NCI-H510A (cell line): Measurements from ENCODE around the gene GRM4.
"Not testable (repeated sequence)": the region's sequence is repeated elsewhere in the genome, so short reads cannot be mapped to it uniquely, and the experiment has no call there.

Experiments used
- DNase-seq: peaks from one replicate; lab custom pipeline; 2025; lab: John Stamatoyannopoulos, UW

The GRM4 gene

DNA sequence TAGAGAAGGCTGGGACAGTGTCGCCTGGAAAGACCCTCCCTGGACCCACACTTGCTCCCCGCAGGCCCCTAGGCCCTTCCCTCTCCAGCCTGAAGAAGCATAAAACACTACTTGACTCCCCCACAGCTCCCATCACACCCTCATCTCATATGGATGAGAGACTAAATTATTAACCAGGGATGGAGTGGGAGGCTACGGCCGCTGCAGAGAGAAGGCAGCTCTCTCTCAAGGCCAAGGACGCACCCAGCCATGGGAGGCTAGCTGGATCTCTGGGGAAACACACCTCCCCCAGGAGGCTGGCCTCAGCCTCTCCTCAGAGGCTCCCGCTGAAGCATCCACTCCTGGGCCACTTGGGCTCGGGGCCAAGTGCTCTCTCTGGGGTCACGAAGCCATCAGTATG is 102.5 kb downstream of the GRM4 start:
- no peak for DNase-seq

GRCh38 chr6:34041998-34042397 is 103.9 kb downstream of the GRM4 start:
- DNase-seq, result not testable (repeated sequence)

GRCh38 chr6:34041385-34041784 is 104.5 kb downstream of the GRM4 start:
- DNase-seq, result no peak

DNA sequence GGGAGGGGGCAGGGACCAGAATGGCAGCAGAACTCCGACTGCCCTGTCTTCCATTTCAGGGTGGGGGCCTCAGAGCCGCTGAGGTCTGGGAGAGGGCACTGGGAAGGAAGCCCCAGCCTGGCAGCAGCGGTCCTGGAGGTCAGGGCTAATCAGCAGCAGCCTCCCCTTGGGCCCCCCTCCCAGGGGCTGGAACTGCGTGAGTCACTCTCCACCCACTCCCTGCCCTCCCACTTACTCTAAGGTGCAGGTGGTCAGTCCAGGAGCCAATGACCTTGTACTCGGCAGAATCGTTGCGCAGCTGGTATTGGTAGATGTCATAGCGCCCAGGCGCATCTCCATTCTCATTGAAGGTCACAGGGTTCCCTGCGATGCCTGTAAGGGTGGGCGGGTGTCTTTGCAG is 105.9 kb downstream of the GRM4 start:
- DNase-seq, result no peak

GRCh38 chr6:34037151-34037550 is 108.7 kb downstream of the GRM4 start:
- DNase-seq, result no peak

DNA sequence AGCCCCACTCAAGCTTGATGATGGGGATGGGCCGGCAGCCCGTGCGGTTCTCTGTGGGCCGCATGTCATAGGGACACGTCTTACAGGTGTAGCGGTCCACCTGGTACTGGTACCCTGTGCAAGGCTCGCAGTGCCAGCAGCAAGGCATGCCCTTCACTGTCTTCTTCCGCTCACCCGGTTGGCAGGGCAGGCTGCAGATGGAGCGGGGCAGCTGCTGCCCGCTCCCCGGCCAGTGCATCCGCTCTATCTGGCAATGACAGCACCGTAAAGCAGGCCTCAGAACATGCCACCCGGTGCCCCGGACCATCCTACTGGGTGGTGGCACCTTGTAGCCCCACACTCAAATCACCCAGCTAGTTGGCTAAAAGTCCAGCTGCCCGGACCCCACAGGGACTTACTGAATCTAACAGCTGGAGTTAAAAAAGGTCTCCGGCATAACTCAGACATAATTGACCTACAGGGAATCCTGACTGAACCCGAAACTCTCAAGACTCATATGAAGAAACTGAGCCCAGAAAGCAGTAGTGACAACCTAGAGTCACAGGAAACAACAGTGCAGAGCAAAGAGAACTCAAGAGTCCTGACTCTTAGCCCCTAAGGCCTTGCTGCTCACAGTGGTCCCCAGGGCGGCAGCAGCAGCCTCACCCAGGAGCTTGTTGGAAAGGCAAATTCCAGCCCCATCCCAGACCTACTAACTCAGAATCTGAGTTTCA is 109.4 kb downstream of the GRM4 start:
- no peak for DNase-seq

DNA sequence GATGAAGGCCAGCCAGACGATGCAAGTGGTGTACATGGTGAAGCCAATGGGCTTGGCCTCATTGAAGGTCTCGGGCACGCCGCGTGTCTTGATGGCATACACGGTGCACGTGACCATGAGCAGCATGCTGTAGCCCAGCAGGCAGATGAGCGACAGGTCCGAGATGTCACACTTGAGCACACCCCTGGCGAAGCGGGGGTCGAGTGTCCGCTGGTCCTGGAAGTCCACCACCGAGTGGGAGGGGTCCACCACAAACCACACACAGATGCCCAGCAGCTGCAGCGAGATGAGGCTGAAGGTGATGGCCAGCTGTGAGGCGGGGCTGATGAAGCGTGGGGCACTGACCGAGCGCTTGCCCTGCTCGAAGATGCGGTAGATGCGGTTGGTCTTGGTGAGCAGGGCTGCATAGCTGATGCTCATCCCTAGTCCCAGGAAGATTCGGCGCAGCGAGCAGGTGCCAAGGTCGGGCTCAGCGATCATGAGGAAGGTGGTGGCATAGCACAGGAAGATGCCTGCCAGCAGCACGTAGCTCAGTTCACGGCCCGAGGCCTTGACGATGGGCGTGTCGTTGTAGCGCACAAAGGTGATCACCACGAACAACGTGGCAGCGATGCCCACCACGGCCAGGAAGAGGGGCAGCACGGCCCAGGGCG is 110.1 kb downstream of the GRM4 start:
- no peak for DNase-seq

- DNase-seq, result no peak
Observed at GRCh38 chr6:34035161-34035560, 110.7 kb downstream of the GRM4 start.

- no peak for DNase-seq
Observed at GRCh38 chr6:34032856-34033255, 113.0 kb downstream of the GRM4 start.

DNA sequence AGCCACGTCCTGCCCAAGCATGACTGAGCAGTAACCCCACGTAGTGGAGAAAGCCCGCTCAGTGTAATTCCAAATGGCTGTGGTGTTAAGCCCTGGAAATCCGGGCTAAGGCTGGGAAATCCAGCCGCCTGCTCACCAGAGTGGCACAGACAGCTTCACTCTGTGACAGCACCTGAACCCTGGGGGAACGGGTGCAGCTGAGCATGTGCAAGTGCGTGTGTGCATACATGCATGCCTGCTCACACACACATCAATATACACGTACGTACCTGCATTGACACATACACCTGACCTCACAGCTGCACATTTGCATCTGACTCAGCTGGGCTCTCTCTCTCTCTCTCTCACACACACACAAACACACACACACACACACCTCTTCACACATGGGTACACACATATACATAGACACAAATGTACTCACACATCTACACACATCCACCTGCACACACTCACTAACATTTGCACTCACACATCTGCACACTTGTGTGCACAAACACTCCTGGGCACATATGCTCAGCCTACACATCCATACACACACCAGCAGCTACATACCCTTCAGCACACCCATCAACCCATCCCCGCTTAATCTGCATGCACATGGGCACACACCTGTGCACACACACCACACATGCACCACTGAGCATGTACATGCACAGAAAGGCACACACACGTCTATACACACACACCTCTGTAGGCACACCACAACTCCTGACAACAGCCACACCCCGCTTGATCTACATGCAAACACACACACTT is 114.1 kb downstream of the GRM4 start:
- DNase-seq, result no peak

DNA sequence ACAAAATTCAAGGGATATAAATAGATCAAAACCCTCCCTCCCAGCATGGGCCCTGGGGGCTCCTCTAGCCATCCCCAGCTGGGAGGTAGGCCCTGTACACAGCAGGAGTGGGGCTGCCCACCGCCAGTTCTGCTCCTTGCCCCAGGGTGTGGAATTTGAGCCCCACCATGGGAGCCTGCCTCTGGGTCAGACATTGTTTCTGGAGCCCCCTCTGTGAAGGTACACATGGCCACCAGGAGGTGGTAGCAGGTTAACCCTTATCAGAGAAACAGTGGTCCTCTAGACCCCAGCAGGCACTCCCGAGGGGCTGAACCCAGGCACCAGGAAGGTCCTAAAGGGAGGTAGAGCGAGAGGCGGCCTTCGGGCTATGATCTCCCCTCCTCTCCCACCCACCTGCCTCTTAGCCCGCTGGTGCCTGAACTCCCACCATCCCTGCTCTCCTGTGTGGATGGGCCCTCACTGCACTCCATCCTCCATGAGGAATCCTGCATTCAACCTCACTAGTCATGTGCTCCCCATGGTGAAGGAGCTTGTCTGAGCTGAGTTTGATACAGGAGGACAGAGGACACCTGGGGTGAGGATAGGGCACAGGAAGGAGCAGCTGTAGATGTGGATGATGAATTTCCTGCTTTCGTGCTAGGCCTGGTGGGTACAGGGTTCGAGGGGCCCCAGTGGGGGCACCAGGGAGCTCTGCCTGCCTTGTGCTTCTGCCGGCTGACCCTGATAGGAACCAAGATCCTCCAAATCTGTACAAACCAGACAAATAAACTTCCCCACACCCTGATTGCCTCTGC is 114.9 kb downstream of the GRM4 start:
- DNase-seq, result no peak

- no peak for DNase-seq
Observed at GRCh38 chr6:34029489-34030280, 116.2 kb downstream of the GRM4 start.

GRCh38 chr6:34028691-34029360 is 117.1 kb downstream of the GRM4 start:
- no peak for DNase-seq

DNA sequence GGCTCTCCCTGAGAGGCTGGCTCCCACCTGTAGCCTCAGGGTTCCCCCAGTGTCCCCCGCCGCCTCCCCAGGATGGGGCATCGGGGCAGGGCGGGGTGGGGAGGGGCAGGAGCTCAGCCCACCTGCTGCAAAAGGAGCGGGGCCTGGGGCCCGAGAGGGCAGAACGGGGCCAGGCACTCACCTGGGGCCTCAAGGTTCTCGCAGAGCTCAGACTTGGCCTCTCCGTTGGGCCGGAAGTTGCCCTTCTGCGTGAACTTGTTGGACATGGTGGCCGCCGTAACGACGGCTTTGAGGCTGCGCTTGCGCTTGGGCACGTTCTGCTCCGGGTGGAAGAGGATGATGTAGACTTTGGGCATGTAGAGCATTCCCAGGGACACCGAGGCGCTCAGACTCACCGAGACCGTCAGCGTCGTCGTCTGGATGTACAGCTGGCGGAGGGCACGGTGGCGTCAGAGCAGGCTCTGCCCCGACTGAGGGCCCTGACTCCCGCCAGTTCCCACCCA is 117.9 kb downstream of the GRM4 start:
- no peak for DNase-seq

GRCh38 chr6:34027445-34027936 is 118.4 kb downstream of the GRM4 start:
- no peak for DNase-seq

- no peak for DNase-seq
Observed at GRCh38 chr6:34025861-34026260, 120.0 kb downstream of the GRM4 start.

GRCh38 chr6:34025112-34025807 is 120.6 kb downstream of the GRM4 start:
- no peak for DNase-seq

GRCh38 chr6:34022873-34023255 is 123.0 kb downstream of the GRM4 start:
- no peak for DNase-seq

GRCh38 chr6:34022250-34022872 is 123.5 kb downstream of the GRM4 start:
- DNase-seq, result no peak
